ENCODE measurements around the gene ABCG5. TPM values are rescaled to one million over a fixed set of nuclear protein-coding genes. Genes with fewer than 3 reads are reported as not detected.
A peak's percentile ranks its signal among the peaks of the same experiment; 100 is the strongest.

Gene ABCG5
- under 1 TPM; 0.39 to 0.47 (median 0.44) TPM for polyA plus RNA-seq (ENCODE audit: insufficient read length in 4 of 4)

GRCh38 chr2:43838560-43839267 lies at the start of gene ABCG5, which contains the start of gene ABCG8:
Gene ABCG5, minus strand, starts transcription at chr2:43838839. Its CDS starts 160 bp downstream, at chr2:43838679.
Gene ABCG8, plus strand, starts transcription at chr2:43838971. Its CDS starts 83 bp downstream, at chr2:43839054.
- DNase-seq (ENCODE audit: low read depth in 4 of 4, low spot score in 3 of 4) = no peak

GRCh38 chr2:43887176-43887575 lies 48.5 kb upstream of the ABCG5 start:
- DNase-seq (ENCODE audit: low read depth in 4 of 4, low spot score in 3 of 4) = no peak

GRCh38 chr2:43885132-43885632 lies 46.5 kb upstream of the ABCG5 start:
- DNase-seq (ENCODE audit: low read depth in 4 of 4, low spot score in 3 of 4) = no peak

GRCh38 chr2:43884689-43885088 lies 46.0 kb upstream of the ABCG5 start:
- peak in 1 of 4 donors; percentile 2 for DNase-seq (ENCODE audit: low read depth in 4 of 4, low spot score in 3 of 4)

GRCh38 chr2:43882312-43882711 lies 43.7 kb upstream of the ABCG5 start:
- no peak for DNase-seq (ENCODE audit: low read depth in 4 of 4, low spot score in 3 of 4)

- no peak for DNase-seq (ENCODE audit: low read depth in 4 of 4, low spot score in 3 of 4)
Observed at GRCh38 chr2:43880952-43881351, 42.3 kb upstream of the ABCG5 start.

- DNase-seq (ENCODE audit: low read depth in 4 of 4, low spot score in 3 of 4) = no peak
Observed at GRCh38 chr2:43880471-43880870, 41.8 kb upstream of the ABCG5 start.

- no peak for DNase-seq (ENCODE audit: low read depth in 4 of 4, low spot score in 3 of 4)
Observed at GRCh38 chr2:43879261-43879660, 40.6 kb upstream of the ABCG5 start.

GRCh38 chr2:43877782-43878464 lies 39.3 kb upstream of the ABCG5 start:
- peak in 1 of 4 donors; percentile 10 for DNase-seq (ENCODE audit: low read depth in 4 of 4, low spot score in 3 of 4)

- DNase-seq (ENCODE audit: low read depth in 4 of 4, low spot score in 3 of 4) = no peak
Observed at GRCh38 chr2:43874776-43875451, 36.3 kb upstream of the ABCG5 start.

GRCh38 chr2:43872151-43872550 lies 33.5 kb upstream of the ABCG5 start:
- no peak for DNase-seq (ENCODE audit: low read depth in 4 of 4, low spot score in 3 of 4)

- DNase-seq (ENCODE audit: low read depth in 4 of 4, low spot score in 3 of 4) = no peak
Observed at GRCh38 chr2:43855292-43855691, 16.7 kb upstream of the ABCG5 start.

GRCh38 chr2:43854671-43855070 lies 16.0 kb upstream of the ABCG5 start:
- no peak for DNase-seq (ENCODE audit: low read depth in 4 of 4, low spot score in 3 of 4)

- DNase-seq (ENCODE audit: low read depth in 4 of 4, low spot score in 3 of 4) = no peak
Observed at GRCh38 chr2:43853141-43854081, 14.8 kb upstream of the ABCG5 start.

- no peak for DNase-seq (ENCODE audit: low read depth in 4 of 4, low spot score in 3 of 4)
Observed at GRCh38 chr2:43852196-43852730, 13.6 kb upstream of the ABCG5 start.

- DNase-seq (ENCODE audit: low read depth in 4 of 4, low spot score in 3 of 4) = no peak
Observed at GRCh38 chr2:43851011-43851980, 12.7 kb upstream of the ABCG5 start.

GRCh38 chr2:43848214-43848613 lies 9.6 kb upstream of the ABCG5 start:
- no peak for DNase-seq (ENCODE audit: low read depth in 4 of 4, low spot score in 3 of 4)

GRCh38 chr2:43846140-43846793 lies 7.6 kb upstream of the ABCG5 start:
- no peak for DNase-seq (ENCODE audit: low read depth in 4 of 4, low spot score in 3 of 4)

Data from right renal pelvis (tissue), 4 donors.